HG03457 (cell line): ENCODE measurements around the gene JAKMIP1.

ENCODE experiments used
- ATAC-seq: cut with Tn5 transposase; IDR thresholded peaks from one replicate; pipeline ENCODE4 v1.9.1; 2021; ENCODE audit warnings: moderate number of reproducible peaks; ENCODE audit not compliant: unreplicated experiment

JAKMIP1 gene

DNA sequence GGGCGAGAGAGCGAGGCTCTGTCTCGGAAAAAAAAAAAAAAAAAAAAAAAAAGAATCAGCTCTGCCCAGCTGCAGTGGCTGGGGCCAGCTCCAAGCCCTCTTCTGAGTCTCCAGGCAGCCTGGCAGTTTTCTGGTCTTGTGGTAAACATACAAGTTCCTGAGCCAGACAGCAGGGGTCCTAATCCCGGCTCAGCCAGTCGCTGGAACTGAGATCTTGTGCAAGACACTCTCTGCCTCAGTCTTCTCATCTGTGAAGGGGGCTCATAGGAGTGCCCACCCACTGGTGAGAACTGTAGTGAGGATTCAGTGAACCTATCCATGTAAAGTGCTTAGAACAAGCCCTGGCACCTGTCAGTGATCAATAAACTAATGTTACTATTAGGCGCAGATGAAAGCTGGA lies 223.9 kb downstream of the JAKMIP1 start:
- ATAC-seq, result no peak
